Activated T-helper 17 cell treated with anti-CD3 and anti-CD28 coated beads, Interleukin-2, amount 50 U/mL, for 72 hours (primary cell): Measurements from ENCODE around the gene HSPA1A. TPM values are rescaled to one million over a fixed set of nuclear protein-coding genes. Genes with fewer than 3 reads are reported as not detected.
A peak's percentile ranks its signal among the peaks of the same experiment; 100 is the strongest.
"Not testable (repeated sequence)": the region's sequence is repeated elsewhere in the genome, so short reads cannot be mapped to it uniquely, and the experiment has no call there.

Source experiments
- ATAC-seq: fragments of 150-1000 bp; cut with Tn5 transposase; replicated peaks from 2 replicates; pipeline ENCODE4 v1.10.0; 2021; ENCODE audit warnings: mild to moderate bottlenecking, moderate library complexity
- H3K27ac Mint-ChIP-seq: one replicate; pipeline ENCODE4 v1.8.0; 2022; ENCODE audit warnings: mixed read lengths
- H3K27me3 Mint-ChIP-seq: one replicate; pipeline ENCODE4 v1.8.0; 2022; ENCODE audit warnings: mixed read lengths
- H3K36me3 Mint-ChIP-seq: one replicate; pipeline ENCODE4 v1.8.0; 2022; ENCODE audit warnings: low read depth, mild to moderate bottlenecking, mixed read lengths
- H3K4me1 Mint-ChIP-seq: one replicate; pipeline ENCODE4 v1.8.0; 2022; ENCODE audit warnings: mixed read lengths
- H3K4me3 Mint-ChIP-seq: one replicate; pipeline ENCODE4 v1.8.0; 2022; ENCODE audit warnings: mild to moderate bottlenecking, mixed read lengths
- H3K9me3 Mint-ChIP-seq: one replicate; pipeline ENCODE4 v1.8.0; 2022; ENCODE audit warnings: mixed read lengths
- total RNA-seq, 2 donors: library from RNA; stranded (reverse); gene quantifications; one replicate each; pipeline ENCODE4 v1.2.3, GENCODE V29; 2022

Gene HSPA1A
- total RNA-seq, 2 donors from 2014 or later = 124 to 189 TPM

DNA sequence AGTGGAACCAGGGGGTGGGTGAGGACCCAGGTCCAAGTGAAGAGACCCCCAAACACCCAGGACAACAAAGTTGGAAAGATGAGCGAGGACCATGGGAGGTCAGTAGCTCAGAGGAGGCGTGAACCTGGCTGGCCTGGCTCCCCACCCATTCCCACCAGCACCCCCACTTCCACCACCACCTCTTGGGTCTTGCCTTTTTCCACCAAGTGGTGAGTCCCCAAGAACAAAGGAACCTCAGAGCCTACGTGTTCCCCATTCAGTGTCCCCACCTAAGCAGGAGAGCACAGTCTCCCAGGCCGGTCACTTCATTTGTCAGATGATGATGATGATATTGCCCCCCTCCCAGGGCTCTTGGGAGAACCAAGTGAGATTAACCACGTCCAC lies 37.7 kb upstream of the HSPA1A start:
- no peak for ATAC-seq
- H3K36me3 Mint-ChIP-seq = peaks cover 27% of the 10 kb centered on the region
- peaks cover 16% of the 10 kb centered on the region for H3K4me1 Mint-ChIP-seq
- no peaks in the 10 kb centered on the region for H3K9me3 Mint-ChIP-seq
- H3K27me3 Mint-ChIP-seq = no peaks in the 10 kb centered on the region
- H3K27ac Mint-ChIP-seq = peak overlapping the region; percentile 82
- H3K4me3 Mint-ChIP-seq = peak overlapping the region; percentile 64

GRCh38 chr6:31778193-31778592 lies 37.1 kb upstream of the HSPA1A start:
- Mint-ChIP-seq H3K9me3 (no peaks in the 10 kb centered on the region), H3K27ac (no peak overlapping the region), H3K4me1 (peaks cover 16% of the 10 kb centered on the region), H3K36me3 (peaks cover 33% of the 10 kb centered on the region), H3K4me3 (no peak overlapping the region), H3K27me3 (no peaks in the 10 kb centered on the region)
- no peak for ATAC-seq

- no peak for ATAC-seq
- Mint-ChIP-seq H3K4me3 (no peak overlapping the region), H3K4me1 (peaks cover 16% of the 10 kb centered on the region), H3K27ac (no peak overlapping the region), H3K36me3 (peaks cover 38% of the 10 kb centered on the region), H3K27me3 (no peaks in the 10 kb centered on the region), H3K9me3 (no peaks in the 10 kb centered on the region)
Observed at GRCh38 chr6:31778999-31779885, 36.1 kb upstream of the HSPA1A start.

GRCh38 chr6:31779908-31780307 lies 35.4 kb upstream of the HSPA1A start:
- no peak for ATAC-seq
- H3K4me3 Mint-ChIP-seq = no peak overlapping the region
- H3K36me3 Mint-ChIP-seq = peaks cover 45% of the 10 kb centered on the region
- no peak overlapping the region for H3K27ac Mint-ChIP-seq
- peaks cover 16% of the 10 kb centered on the region for H3K4me1 Mint-ChIP-seq
- H3K27me3 Mint-ChIP-seq = no peaks in the 10 kb centered on the region
- no peaks in the 10 kb centered on the region for H3K9me3 Mint-ChIP-seq

DNA sequence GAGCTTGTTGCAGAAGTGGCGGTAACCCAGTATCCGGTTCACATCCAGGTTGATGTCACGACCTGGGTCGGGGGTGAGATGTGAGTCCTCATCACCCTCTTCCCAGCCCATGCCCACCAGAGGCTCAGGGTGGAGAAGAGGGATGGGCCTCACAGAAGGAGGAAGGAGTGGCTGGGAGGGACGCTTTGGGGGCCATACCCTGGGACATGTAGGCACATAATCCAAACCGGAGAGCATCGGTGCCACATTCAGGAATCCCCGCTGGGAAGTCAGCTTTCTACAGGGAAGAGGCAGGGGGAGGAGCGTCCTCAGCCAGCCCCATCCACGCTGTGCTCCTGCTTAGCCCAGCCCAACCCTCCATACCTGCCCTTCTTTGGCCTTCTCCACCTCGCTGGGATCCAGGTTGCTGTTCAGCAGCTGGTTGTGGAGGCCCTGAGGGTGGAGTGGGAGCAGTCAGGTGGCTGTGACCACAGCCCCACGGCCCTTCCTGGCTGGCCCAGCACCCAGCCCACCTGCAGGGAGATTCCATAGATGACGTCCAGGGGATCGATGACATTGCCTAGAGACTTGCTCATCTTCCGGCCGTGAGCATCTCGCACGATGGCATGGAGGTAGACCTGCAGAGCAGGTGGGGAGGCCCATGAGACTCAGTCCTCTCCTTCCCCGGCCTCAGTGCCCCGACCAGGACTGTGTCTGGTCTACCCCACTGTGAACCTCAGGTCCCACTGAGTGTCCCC lies 34.7 kb upstream of the HSPA1A start:
- H3K27me3 Mint-ChIP-seq = no peaks in the 10 kb centered on the region
- peaks cover 11% of the 10 kb centered on the region for H3K4me1 Mint-ChIP-seq
- no peak for ATAC-seq
- no peak overlapping the region for H3K27ac Mint-ChIP-seq
- H3K36me3 Mint-ChIP-seq = peaks cover 52% of the 10 kb centered on the region
- no peak overlapping the region for H3K4me3 Mint-ChIP-seq
- H3K9me3 Mint-ChIP-seq = no peaks in the 10 kb centered on the region

GRCh38 chr6:31781244-31782125 lies 33.9 kb upstream of the HSPA1A start:
- Mint-ChIP-seq H3K4me1 (peaks cover 7% of the 10 kb centered on the region), H3K9me3 (no peaks in the 10 kb centered on the region), H3K27ac (no peak overlapping the region), H3K4me3 (no peak overlapping the region), H3K27me3 (no peaks in the 10 kb centered on the region), H3K36me3 (peaks cover 60% of the 10 kb centered on the region)
- no peak for ATAC-seq

GRCh38 chr6:31782126-31782855 lies 33.1 kb upstream of the HSPA1A start:
- H3K36me3 Mint-ChIP-seq = peaks cover 61% of the 10 kb centered on the region

GRCh38 chr6:31784098-31784925 lies 31.0 kb upstream of the HSPA1A start:
- Mint-ChIP-seq H3K27me3 (no peaks in the 10 kb centered on the region), H3K9me3 (no peaks in the 10 kb centered on the region), H3K4me3 (no peak overlapping the region), H3K36me3 (peaks cover 63% of the 10 kb centered on the region), H3K4me1 (peaks cover 2% of the 10 kb centered on the region), H3K27ac (peak overlapping the region; percentile 61)
- ATAC-seq = no peak

More at GRCh38 chr6:31782126-31782855, 33.1 kb upstream of the HSPA1A start:
- no peak overlapping the region for H3K27ac Mint-ChIP-seq
- H3K4me1 Mint-ChIP-seq = peaks cover 3% of the 10 kb centered on the region
- H3K27me3 Mint-ChIP-seq = no peaks in the 10 kb centered on the region
- no peak for ATAC-seq
- H3K9me3 Mint-ChIP-seq = no peaks in the 10 kb centered on the region
- no peak overlapping the region for H3K4me3 Mint-ChIP-seq

GRCh38 chr6:31785475-31785874 lies 29.9 kb upstream of the HSPA1A start:
- Mint-ChIP-seq H3K27me3 (no peaks in the 10 kb centered on the region), H3K4me1 (peaks cover 6% of the 10 kb centered on the region), H3K9me3 (no peaks in the 10 kb centered on the region), H3K36me3 (peaks cover 75% of the 10 kb centered on the region), H3K27ac (no peak overlapping the region), H3K4me3 (no peak overlapping the region)
- ATAC-seq = no peak

GRCh38 chr6:31791324-31792089 lies 23.8 kb upstream of the HSPA1A start:
- no peaks in the 10 kb centered on the region for H3K9me3 Mint-ChIP-seq
- H3K27me3 Mint-ChIP-seq = no peaks in the 10 kb centered on the region
- peak overlapping the region; percentile 22 for H3K4me3 Mint-ChIP-seq
- peaks cover 64% of the 10 kb centered on the region for H3K36me3 Mint-ChIP-seq
- H3K27ac Mint-ChIP-seq = no peak overlapping the region
- H3K4me1 Mint-ChIP-seq = peaks cover 25% of the 10 kb centered on the region
- no peak for ATAC-seq

- no peak for ATAC-seq
- Mint-ChIP-seq H3K4me3 (peak overlapping the region; percentile 72), H3K27me3 (no peaks in the 10 kb centered on the region), H3K4me1 (peaks cover 27% of the 10 kb centered on the region), H3K9me3 (no peaks in the 10 kb centered on the region), H3K36me3 (peaks cover 61% of the 10 kb centered on the region), H3K27ac (peak overlapping the region; percentile 29)
Observed at GRCh38 chr6:31792090-31792374, 23.3 kb upstream of the HSPA1A start.

GRCh38 chr6:31792761-31793171 lies 22.6 kb upstream of the HSPA1A start:
- peaks cover 68% of the 10 kb centered on the region for H3K36me3 Mint-ChIP-seq
- ATAC-seq = peak; percentile 54
- no peaks in the 10 kb centered on the region for H3K27me3 Mint-ChIP-seq
- H3K4me1 Mint-ChIP-seq = peaks cover 33% of the 10 kb centered on the region
- peak overlapping the region; percentile 29 for H3K27ac Mint-ChIP-seq
- peak overlapping the region; percentile 72 for H3K4me3 Mint-ChIP-seq
- no peaks in the 10 kb centered on the region for H3K9me3 Mint-ChIP-seq

DNA sequence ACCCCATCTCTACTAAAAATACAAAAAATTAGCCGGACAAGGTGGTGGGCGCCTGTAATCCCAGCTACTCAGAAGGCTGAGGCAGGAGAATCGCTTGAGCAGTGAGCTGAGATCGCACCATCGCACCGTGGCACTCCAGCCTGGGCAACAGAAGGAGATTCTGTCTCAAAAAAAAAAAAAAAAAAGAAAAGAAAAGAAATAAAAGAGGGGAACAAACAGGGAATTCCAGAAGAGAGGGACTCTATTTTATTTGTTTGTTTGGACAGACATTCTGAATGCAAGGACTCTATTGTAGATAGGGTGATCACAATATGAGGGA lies 21.5 kb upstream of the HSPA1A start:
- Mint-ChIP-seq H3K4me3 (peak overlapping the region; percentile 72), H3K27ac (peak overlapping the region; percentile 29), H3K36me3 (peaks cover 77% of the 10 kb centered on the region), H3K4me1 (peaks cover 34% of the 10 kb centered on the region)
- not testable (repeated sequence) for H3K27me3 Mint-ChIP-seq, H3K9me3 Mint-ChIP-seq, ATAC-seq
